Activated T-cell treated with anti-CD3 and anti-CD28 coated beads, Interleukin-2, amount 50 U/mL, for 4 hours (primary cell): ENCODE data around the gene ATG16L1. TPM values are rescaled to one million over a fixed set of nuclear protein-coding genes. Genes with fewer than 3 reads are reported as not detected.

Experiments used
- ATAC-seq, 2 donors: fragments of 200-7000 bp; cut with Tn5 transposase; one replicate each; pipeline ENCODE4 v1.10.0; 2021
- DNase-seq: peaks from one replicate; pipeline ENCODE4 v3.0.0-alpha.2; 2020
- H3K27me3 Mint-ChIP-seq: one replicate; pipeline ENCODE4 v1.8.0; 2021; ENCODE audit warnings: low read depth, mixed read lengths
- H3K36me3 Mint-ChIP-seq: one replicate; pipeline ENCODE4 v1.8.0; 2022; ENCODE audit warnings: mixed read lengths; ENCODE audit not compliant: insufficient read depth
- H3K4me1 Mint-ChIP-seq: one replicate; pipeline ENCODE4 v1.8.0; 2021; ENCODE audit warnings: low read depth, mixed read lengths
- H3K4me3 Mint-ChIP-seq: one replicate; pipeline ENCODE4 v1.8.0; 2021; ENCODE audit warnings: mild to moderate bottlenecking, moderate library complexity, mixed read lengths
- H3K9me3 Mint-ChIP-seq: one replicate; pipeline ENCODE4 v1.8.0; 2021; ENCODE audit warnings: mixed read lengths
- total RNA-seq, 3 donors: library from RNA; stranded (reverse); gene quantifications; one replicate each; pipeline ENCODE4 v1.2.1, GENCODE V29; 2021

The ATG16L1 gene
- total RNA-seq, 3 donors from 2014 or later, result 36.2 to 37.8 (median 36.9) TPM

DNA sequence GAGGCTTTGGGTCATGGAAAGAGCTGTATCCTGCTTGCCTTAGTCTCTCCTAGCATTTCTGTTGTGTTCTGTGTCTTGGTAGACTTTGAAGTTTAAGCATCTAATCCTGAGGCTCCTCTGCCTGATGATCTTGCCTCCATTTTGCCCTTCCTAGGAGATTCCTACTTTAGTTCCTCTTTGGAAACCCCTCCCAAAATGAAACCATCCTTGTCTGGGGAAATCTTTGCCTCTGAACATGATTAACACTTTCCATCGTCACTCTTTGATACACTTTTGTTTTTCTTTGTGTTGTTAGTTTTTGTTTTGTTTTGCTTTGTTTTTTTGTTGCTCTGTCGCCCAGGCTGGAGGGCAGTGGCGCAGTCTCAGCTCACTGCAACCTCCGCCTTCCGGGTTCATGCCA, 9.2 kb downstream of the ATG16L1 start:
- ATAC-seq, result no peak
- DNase-seq, result no peak
- Mint-ChIP-seq H3K4me1 (peaks cover 57% of the 10 kb centered on the region), H3K27me3 (no peaks in the 10 kb centered on the region), H3K4me3 (no peak overlapping the region), H3K9me3 (no peaks in the 10 kb centered on the region), H3K36me3 (peaks cover 64% of the 10 kb centered on the region)

DNA sequence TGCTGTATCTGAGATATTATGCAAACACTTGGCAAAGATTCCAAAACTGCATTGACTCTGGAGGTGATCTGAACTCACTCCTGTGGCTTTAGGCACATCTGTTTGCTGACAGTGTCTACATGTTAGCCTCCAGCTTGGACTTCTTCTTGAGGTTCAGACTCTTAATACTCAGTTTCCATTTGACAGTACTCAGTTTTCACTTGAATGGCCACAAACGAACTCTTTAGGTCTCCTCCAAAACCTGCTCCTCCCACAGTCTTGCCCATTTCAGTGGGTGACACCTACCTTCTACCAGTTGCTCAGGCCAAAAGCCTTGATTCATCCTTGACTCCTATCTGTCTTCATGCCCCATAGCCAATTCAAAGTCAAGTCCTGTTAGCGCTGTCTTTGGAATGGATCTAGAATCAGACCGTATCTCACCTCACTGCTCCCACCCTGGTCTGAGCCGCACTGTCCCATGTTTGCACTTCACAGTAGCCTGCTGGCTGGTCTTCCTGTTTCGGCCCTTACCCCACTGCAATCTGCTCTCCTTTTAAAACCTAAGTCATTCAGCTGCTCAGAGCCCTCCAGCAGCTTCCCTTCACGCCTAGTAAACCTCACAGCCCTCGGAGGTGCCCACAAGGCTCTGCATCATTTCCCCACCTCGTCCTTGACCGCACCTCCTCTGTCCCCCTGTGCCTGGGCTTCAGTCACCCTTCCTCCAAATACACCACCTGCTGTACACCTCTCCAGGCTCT, 10.5 kb downstream of the ATG16L1 start:
- DNase-seq, result no peak
- Mint-ChIP-seq H3K4me1 (peaks cover 61% of the 10 kb centered on the region), H3K4me3 (no peak overlapping the region), H3K36me3 (peaks cover 69% of the 10 kb centered on the region), H3K27me3 (no peaks in the 10 kb centered on the region), H3K9me3 (no peaks in the 10 kb centered on the region)
- no peak for ATAC-seq

DNA sequence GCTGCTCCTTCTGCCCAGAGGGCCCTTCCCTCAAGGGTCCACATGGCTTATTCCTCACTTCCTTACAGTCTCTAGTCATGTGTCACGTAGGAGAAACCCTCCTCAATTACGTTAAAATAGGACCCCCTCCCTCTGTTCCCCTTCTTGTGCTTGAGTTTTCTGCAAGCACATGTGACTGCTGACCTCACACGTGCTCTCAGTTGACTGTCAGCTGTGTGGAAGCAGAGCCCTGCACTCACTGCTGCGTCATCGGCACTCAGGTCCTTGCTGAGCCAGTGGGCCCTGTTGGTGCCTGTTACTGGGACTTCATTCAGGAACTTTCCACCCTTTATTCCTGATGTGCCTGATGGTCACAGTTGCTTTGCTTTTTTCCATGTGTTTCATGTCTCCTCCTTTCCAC, 11.1 kb downstream of the ATG16L1 start:
- H3K9me3 Mint-ChIP-seq, result no peaks in the 10 kb centered on the region
- ATAC-seq, result no peak
- H3K4me3 Mint-ChIP-seq, result no peak overlapping the region
- H3K27me3 Mint-ChIP-seq, result no peaks in the 10 kb centered on the region
- no peak for DNase-seq
- H3K4me1 Mint-ChIP-seq, result peaks cover 64% of the 10 kb centered on the region
- H3K36me3 Mint-ChIP-seq, result peaks cover 66% of the 10 kb centered on the region

DNA sequence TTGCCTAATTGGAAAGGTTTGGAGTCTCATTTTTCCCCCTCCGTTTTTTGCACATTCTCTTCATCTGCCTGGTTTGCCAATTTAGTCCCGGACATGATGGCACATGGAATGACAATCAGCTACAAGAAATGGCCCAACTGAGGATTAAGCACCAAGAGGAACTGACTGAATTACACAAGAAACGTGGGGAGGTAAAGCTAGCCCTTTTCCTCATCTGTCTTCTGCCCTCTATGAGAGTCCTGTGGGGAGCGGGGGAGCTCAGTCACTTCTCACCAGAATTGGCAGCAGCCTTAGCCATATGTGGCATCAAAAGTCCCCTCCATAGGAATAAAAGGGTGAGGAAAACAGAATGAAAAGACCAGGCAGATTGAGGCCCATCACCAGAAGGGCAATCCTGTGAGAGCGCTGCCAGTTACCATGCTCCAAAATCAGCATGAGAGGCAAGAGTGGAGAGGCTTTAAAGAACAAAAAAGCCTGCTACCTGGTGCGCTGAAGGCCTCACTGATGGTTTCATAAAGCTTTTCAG, 11.6 kb downstream of the ATG16L1 start:
- Mint-ChIP-seq H3K27me3 (no peaks in the 10 kb centered on the region), H3K9me3 (no peaks in the 10 kb centered on the region), H3K4me3 (no peak overlapping the region), H3K4me1 (peaks cover 68% of the 10 kb centered on the region), H3K36me3 (peaks cover 64% of the 10 kb centered on the region)
- DNase-seq (no peak), ATAC-seq (no peak)

DNA sequence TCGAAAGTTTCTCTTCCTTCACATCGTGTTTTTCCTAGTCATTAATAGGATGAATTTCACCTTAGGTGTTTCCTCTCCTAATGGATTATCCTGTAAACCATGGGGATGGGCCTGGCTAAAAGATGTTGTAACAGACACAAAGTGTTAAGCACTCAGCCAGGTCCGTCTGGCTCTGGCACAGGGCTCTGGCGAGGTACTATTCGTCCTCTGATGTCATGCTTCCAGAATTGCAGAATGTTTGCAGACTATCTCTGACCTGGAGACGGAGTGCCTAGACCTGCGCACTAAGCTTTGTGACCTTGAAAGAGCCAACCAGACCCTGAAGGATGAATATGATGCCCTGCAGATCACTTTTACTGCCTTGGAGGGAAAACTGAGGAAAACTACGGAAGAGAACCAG, 13.2 kb downstream of the ATG16L1 start:
- DNase-seq (no peak), ATAC-seq (no peak)
- H3K4me1 Mint-ChIP-seq, result peaks cover 68% of the 10 kb centered on the region
- H3K36me3 Mint-ChIP-seq, result peaks cover 61% of the 10 kb centered on the region
- H3K4me3 Mint-ChIP-seq, result no peak overlapping the region
- no peaks in the 10 kb centered on the region for H3K27me3 Mint-ChIP-seq
- no peaks in the 10 kb centered on the region for H3K9me3 Mint-ChIP-seq

DNA sequence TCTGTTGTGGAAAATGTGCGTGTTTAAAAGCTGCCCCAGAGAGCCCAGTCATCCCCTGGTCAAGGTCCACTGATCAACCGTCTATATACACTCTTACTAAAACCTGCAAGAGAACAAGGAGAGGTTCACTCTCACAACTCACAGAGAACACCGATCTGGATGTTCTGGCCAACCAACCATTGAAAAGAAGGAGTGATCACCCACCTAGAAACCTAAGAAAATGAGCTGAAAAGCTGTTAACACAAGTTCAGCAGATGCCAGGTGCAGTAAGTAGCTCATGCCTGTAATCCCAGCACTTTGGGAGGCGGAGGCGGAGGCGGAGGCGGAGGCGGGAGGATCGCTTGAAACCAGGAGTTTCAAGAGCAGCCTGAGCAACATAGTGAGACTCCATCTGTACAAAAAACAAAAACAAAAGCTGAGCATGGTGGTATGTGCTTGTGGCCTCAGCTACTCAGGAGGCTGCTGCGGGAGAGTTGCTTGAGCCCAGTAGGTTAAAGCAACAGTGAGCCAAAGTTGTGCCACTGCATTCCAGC, 14.5 kb downstream of the ATG16L1 start:
- ATAC-seq, result no peak
- no peaks in the 10 kb centered on the region for H3K9me3 Mint-ChIP-seq
- H3K27me3 Mint-ChIP-seq, result no peaks in the 10 kb centered on the region
- peaks cover 62% of the 10 kb centered on the region for H3K36me3 Mint-ChIP-seq
- H3K4me3 Mint-ChIP-seq, result no peak overlapping the region
- peaks cover 69% of the 10 kb centered on the region for H3K4me1 Mint-ChIP-seq
- no peak for DNase-seq

DNA sequence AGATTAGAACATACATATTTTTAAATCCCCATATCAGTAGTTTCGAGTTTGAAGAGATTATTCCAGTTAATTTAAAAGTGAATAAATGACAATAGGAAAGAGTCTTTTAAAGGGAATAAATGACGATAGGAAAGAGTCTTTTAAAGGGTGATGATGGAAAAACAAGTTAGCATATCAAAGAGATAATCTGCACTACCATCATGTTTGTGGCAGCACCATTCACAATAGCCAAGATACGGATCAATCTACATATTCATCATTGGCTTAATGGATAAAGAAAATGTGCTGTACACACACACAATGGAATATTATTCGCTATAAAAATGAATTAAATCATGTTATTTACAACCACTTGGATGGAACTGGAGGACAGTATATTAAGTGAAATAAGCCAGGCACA, 15.0 kb downstream of the ATG16L1 start:
- no peaks in the 10 kb centered on the region for H3K27me3 Mint-ChIP-seq
- H3K9me3 Mint-ChIP-seq, result no peaks in the 10 kb centered on the region
- H3K4me3 Mint-ChIP-seq, result no peak overlapping the region
- no peak for DNase-seq
- H3K4me1 Mint-ChIP-seq, result peaks cover 68% of the 10 kb centered on the region
- ATAC-seq, result no peak
- peaks cover 60% of the 10 kb centered on the region for H3K36me3 Mint-ChIP-seq

DNA sequence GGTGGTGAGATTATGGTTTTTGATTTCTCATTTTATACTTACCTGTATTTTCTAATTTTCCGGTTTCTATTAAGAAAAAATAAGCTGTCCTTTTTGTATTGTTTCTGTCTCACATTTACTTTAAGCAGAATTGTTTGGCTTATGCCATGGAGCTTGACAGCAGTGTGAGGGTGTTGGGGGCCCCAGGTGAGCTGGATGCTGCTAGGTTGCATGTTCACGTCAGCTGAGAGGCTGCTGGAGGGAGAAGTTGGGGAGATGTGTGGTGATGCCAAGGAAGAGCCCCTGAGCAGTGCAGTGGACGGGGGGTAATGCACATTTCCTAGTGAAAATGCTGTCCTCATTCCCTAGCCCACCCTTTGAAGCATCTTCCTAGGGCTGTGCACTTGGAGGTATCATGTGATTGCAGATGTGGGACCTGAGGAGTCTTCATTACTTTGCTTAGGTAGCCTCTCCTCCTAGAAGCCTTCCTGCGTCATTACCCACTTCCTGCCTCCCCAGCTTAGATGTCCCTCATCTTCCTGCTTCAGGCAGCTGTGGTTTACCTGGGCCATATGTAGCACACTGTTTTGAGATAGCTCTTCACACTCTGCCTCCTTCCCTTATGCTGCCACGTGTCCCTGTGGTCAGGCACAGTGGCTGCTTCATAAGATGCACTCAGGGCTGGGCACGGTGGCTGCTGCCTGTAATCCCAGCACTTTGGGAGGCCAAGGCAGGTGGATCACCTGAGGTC, 16.2 kb downstream of the ATG16L1 start:
- Mint-ChIP-seq H3K4me1 (peaks cover 66% of the 10 kb centered on the region), H3K36me3 (peaks cover 57% of the 10 kb centered on the region), H3K9me3 (no peaks in the 10 kb centered on the region), H3K27me3 (no peaks in the 10 kb centered on the region), H3K4me3 (peak overlapping the region; percentile 71)
- DNase-seq (peak; percentile 61), ATAC-seq (peak; percentile 89 to 92)

DNA sequence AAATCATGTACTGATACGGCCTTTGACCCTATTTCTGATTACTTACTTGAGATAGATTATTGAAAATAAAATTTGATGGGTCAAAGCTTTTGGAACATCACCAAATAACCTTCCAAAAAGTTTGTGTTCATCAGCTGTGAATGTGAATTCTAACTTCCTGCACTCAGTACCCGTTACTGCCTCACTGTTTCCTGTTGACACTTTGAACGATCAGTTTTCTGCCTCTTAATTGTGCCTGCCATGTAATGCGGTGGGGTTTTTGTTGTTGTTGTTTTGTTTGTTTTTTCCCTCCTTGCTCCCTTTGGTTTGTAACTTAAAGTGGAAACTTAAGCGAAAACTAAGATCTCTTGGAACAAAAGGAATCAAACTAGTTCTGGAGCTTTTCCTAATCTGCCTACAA, 18.9 kb downstream of the ATG16L1 start:
- no peak for ATAC-seq
- peak overlapping the region; percentile 74 for H3K4me3 Mint-ChIP-seq
- no peak for DNase-seq

DNA sequence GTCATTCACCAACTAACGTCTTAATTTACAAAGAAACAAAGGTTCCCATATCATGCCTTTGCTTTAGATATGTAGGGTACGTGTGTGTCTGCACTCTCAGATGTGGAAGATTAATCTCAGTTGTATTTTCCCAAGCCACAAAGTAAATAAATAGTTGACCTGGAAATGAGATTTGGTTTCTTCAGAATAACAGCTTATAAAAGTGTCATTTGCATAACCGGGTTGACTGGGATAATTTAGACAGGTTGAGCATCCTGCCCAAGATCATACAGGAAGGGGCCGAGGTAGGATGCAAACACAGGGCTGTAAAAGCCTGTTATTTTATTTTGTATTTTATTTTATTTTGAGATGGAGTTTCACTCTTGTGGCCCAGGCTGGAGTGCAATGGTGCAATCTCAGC, 19.5 kb downstream of the ATG16L1 start:
- peak overlapping the region; percentile 74 for H3K4me3 Mint-ChIP-seq
- peaks cover 65% of the 10 kb centered on the region for H3K36me3 Mint-ChIP-seq
- peaks cover 72% of the 10 kb centered on the region for H3K4me1 Mint-ChIP-seq
- H3K27me3 Mint-ChIP-seq, result no peaks in the 10 kb centered on the region
- ATAC-seq (no peak), DNase-seq (no peak)
- H3K9me3 Mint-ChIP-seq, result no peaks in the 10 kb centered on the region

More for the DNA sequence above, 18.9 kb downstream of the ATG16L1 start:
- Mint-ChIP-seq H3K36me3 (peaks cover 63% of the 10 kb centered on the region), H3K27me3 (no peaks in the 10 kb centered on the region), H3K9me3 (no peaks in the 10 kb centered on the region), H3K4me1 (peaks cover 75% of the 10 kb centered on the region)

DNA sequence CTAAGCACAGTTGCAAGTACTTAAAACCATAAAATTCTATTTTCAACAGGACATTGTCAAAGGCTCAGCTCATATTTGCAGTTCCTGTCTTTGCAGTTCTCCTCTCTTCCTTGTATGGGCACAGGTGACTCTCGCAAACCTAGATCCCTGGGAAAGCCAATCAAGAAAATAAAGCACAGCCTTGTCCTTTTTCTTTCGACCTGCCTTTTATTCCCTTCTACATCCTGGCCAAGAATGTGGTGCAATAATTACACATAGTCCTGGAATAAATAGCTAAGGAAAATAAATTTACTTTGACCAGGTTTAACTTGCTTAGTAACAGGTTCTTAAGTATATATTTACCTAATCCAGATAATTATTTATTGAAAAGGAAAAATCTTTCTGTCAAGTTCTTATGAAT, 20.2 kb downstream of the ATG16L1 start:
- Mint-ChIP-seq H3K9me3 (no peaks in the 10 kb centered on the region), H3K4me1 (peaks cover 65% of the 10 kb centered on the region), H3K27me3 (no peaks in the 10 kb centered on the region), H3K36me3 (peaks cover 61% of the 10 kb centered on the region), H3K4me3 (no peak overlapping the region)
- ATAC-seq (no peak), DNase-seq (no peak)

DNA sequence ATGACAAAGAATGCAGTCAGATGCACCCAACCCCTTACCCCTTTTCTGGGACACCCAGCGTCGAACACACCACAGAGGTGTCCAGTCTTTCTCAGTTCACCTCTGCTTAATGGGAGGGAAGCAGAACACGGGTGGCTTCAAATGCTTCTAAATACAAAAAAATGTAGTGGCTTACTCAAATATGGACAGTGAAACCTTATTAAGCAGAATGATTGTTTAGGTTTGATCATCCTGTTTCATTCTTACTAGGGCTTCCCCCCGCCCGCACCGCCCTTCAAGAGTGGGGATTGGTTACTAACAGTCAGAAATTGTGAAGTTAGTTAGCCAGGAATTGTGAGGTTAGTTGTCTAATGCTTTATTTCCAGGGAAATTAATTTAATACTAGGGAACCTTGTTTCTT, 21.6 kb downstream of the ATG16L1 start:
- ATAC-seq (peak; percentile 44 to 56), DNase-seq (no peak)
- Mint-ChIP-seq H3K36me3 (peaks cover 66% of the 10 kb centered on the region), H3K9me3 (no peaks in the 10 kb centered on the region), H3K4me3 (no peak overlapping the region), H3K27me3 (no peaks in the 10 kb centered on the region), H3K4me1 (peaks cover 53% of the 10 kb centered on the region)

DNA sequence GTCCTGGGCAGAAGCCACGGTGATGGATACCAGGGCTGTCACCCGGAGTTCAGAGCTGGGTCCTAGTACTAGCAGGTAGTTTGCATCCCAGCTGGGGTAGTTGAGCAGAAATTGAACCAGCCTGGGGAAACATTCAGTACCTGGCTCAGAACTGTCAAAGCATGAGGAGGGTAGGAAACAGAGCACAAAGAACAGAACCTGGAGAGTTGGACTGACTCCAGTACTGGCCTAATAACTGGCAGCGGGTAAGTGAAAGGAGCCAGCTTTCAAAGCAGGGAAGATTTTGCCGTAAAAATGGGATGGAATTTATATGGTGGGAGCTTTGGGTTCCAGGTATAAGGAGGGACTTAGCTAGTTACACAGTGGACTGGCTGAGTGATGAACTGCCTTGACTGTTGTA, 23.8 kb downstream of the ATG16L1 start:
- DNase-seq (no peak), ATAC-seq (no peak)
- Mint-ChIP-seq H3K36me3 (peaks cover 64% of the 10 kb centered on the region), H3K4me1 (peaks cover 35% of the 10 kb centered on the region), H3K9me3 (no peaks in the 10 kb centered on the region), H3K4me3 (no peak overlapping the region), H3K27me3 (no peaks in the 10 kb centered on the region)

DNA sequence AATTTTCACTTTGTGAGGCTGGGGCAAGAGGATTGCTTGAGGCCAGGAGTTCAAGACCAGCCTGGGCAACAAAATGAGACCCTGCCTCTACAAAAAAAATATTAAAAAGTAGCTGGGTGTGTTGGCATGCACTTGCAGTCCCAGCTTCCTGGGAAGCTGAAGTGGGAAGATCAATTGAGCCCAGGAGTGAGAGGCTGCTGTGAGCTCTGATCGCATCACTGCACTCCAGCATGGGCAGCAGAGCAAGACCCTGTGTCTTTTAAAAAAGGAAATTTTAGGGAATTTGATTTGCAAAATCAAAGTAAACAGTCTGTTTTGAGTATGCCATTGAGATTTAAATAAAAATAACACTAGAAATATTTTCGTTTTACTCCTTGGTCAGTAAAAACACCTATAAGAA, 27.4 kb downstream of the ATG16L1 start:
- Mint-ChIP-seq H3K4me1 (peaks cover 23% of the 10 kb centered on the region), H3K36me3 (peaks cover 64% of the 10 kb centered on the region), H3K27me3 (no peaks in the 10 kb centered on the region), H3K4me3 (no peak overlapping the region), H3K9me3 (no peaks in the 10 kb centered on the region)
- DNase-seq, result no peak
- ATAC-seq, result no peak
